ENCODE results near the gene SWSAP1.

DNA sequence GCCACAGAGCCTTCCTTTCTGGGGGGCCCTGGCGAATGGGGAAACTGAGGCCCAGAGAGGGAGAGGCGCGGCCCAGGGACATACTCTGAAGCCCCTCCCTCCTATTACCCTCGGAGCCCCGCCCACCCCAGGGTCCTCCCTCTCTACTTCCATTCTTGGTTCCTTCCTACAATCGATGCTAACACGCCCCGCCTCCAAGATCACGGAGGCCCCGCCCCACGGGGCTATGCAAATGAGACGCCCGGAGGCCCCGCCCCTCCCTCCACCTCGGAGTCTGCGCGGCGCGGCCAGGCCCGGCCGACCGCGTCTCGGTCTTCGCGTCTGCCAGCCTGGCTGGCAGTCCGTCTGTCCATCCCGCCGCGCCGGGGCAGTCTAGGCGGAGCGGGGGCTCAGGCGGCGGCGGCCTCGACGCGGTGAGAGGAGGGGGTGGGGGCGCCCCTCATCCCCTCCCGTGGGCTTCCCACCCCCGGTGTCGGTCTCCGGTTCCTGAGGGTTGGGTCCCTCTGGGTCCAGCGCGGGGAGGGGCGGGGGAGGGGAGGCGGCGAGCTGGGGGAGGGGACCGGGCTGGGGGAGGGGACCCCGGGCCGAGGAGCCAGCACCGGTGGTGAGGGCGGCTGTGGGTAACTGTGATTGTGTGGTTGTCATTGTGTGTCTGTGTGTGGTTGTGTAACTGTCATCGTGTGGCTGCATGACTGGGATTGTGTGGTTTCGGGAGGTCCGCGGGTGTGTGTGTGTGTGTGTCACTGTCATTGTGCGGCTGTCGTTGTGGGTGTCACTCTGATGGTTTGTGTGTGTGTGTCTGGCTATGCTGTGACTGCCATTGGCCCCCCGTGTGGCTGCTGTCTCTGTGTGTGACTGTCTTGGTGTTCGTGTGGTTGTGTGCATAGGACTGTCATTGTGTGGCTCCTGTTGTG is 19.0 kb upstream of the SWSAP1 start, which contains the start of gene PLPPR2:
- TF ChIP-seq GATA2 (IDR thresholded peaks at IDR 0.05; ENCODE audit: low read depth, low read length) (no peak), GATA3 (IDR thresholded peaks at IDR 0.05; ENCODE audit: low read depth, low read length) (no peak)
